ENCODE measurements around the gene SLC66A1.

DNA sequence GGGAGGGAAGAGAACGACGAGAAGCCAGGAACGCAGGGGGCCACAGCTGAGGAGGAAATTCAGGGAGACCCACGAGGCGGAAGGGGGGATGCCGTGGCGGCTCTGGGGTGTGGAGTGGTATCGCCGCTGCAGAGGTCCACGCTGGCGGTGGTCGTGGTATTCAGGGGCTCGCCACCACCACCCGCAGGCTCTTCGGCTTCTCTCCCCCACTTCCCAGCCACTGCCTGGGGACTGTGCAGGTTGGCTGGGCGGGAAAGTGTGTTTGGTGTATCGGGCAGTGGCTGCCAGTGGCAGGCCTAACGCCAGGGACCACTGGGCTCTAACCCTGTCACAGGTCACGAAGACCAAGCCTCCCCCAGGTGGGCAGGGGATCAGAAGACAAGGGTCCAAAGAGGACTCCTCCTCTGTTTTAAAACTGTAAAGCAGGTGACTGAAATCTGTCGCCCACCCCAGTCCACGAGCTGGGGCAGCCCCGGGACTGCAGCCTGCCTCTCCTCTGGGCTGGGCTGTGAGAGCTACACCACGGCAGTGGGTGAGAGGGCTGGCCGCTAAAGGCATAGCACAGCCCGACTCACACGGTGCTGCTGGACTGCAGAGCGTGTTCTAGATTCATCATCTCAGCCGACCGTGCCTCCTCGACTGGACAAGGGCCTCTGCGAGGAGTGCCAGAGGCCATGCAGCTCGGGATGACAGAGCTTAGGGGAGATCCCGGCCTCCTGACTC lies 30.9 kb downstream of the SLC66A1 start:
- no peak for TF ChIP-seq POLR2A (IDR thresholded peaks at IDR 0.05)
- no peak for TF ChIP-seq POLR2AphosphoS5 (IDR thresholded peaks at IDR 0.05)
- TF ChIP-seq CTCF (IDR thresholded peaks at IDR 0.05): no peak

All from suprapubic skin (tissue), 4 donors.